Measurements from ENCODE around the gene NDE1.

DNA sequence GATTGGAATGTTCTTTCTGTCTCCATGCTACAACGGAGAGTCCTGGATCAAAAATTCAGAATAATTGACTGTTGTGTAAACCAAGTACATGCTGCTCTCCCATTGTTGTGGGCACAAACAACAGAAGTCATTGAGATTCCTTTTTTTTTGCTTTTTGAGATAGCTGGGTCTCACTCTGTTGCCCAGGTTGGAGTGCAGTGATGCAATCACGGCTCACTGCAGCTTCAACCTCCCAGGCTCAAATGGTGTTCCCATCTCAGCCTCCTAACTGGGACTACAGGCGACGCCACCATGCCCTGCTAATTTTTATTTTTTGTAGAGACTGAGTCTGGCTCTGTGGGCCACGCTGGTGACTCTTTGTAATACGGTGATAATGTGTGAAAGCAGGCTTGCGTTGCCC is 24.5 kb downstream of the NDE1 start:
- TF ChIP-seq EZH2 (IDR thresholded peaks at IDR 0.05) (no peak), POLR2AphosphoS5 (IDR thresholded peaks at IDR 0.05; ENCODE audit: borderline replicate concordance, low read depth, low read length) (no peak), FOXP2 (optimal IDR thresholded peaks at IDR 0.05; ENCODE audit: control extremely low read depth, extremely low read length, insufficient read depth) (no peak)

Data from SK-N-MC (cell line).